Loucy (cell line): ENCODE results near the gene ADGRD2.

Source experiments
- H2AFZ ChIP-seq: fragments of 200-600 bp; sonication (generic); 2 replicates; pipeline ENCODE4 v1.6.0; 2016; ENCODE audit warnings: antibody characterized with exemption, mild to moderate bottlenecking, low read length, moderate library complexity
- H3F3A ChIP-seq: fragments of 200-600 bp; 2 replicates; pipeline ENCODE4 v1.6.0; 2016; ENCODE audit warnings: antibody characterized with exemption, low read depth, mild to moderate bottlenecking
- H3K27me3 ChIP-seq: fragments of 200-600 bp; sonication (generic); 2 replicates; pipeline ENCODE4 v1.6.1; 2014; ENCODE audit warnings: low read length, mild to moderate bottlenecking; ENCODE audit not compliant: insufficient read depth, poor library complexity, severe bottlenecking
- H3K36me3 ChIP-seq: fragments of 200-600 bp; sonication (generic); 2 replicates; pipeline ENCODE4 v1.6.1; 2016; ENCODE audit warnings: low read length; ENCODE audit not compliant: insufficient read depth
- H3K4me1 ChIP-seq: fragments of 200-600 bp; sonication (generic); 2 replicates; pipeline ENCODE4 v1.5.1; 2014; ENCODE audit warnings: low read length, mild to moderate bottlenecking; ENCODE audit not compliant: insufficient read depth, poor library complexity, severe bottlenecking
- H3K4me2 ChIP-seq: fragments of 200-600 bp; sonication (generic); 2 replicates; pipeline ENCODE4 v1.6.0; 2014; ENCODE audit warnings: antibody characterized with exemption, low read length, low read depth, mild to moderate bottlenecking; ENCODE audit not compliant: poor library complexity, severe bottlenecking
- H3K4me3 ChIP-seq: fragments of 200-600 bp; sonication (generic); 2 replicates; pipeline ENCODE4 v1.5.1; 2014; ENCODE audit warnings: low read length, mild to moderate bottlenecking, mixed read lengths; ENCODE audit not compliant: poor library complexity, severe bottlenecking
- H3K79me2 ChIP-seq: fragments of 200-600 bp; sonication (generic); 2 replicates; pipeline ENCODE4 v1.6.1; 2014; ENCODE audit warnings: low read length; ENCODE audit not compliant: insufficient read depth
- H3K9ac ChIP-seq: fragments of 200-600 bp; sonication (generic); 2 replicates; pipeline ENCODE4 v1.6.0; 2014; ENCODE audit warnings: mild to moderate bottlenecking, low read depth, low read length, moderate library complexity; ENCODE audit not compliant: poor library complexity, severe bottlenecking
- H3K9me2 ChIP-seq: fragments of 200-600 bp; sonication (generic); replicated peaks from 2 replicates; pipeline ENCODE4 v1.6.1; 2016; ENCODE audit warnings: low read depth, low read length, mixed read lengths
- H3K9me3 ChIP-seq: fragments of 200-600 bp; sonication (generic); 2 replicates; pipeline ENCODE4 v1.6.1; 2014; ENCODE audit warnings: mild to moderate bottlenecking, antibody characterized with exemption, low read length, low read depth; ENCODE audit not compliant: insufficient read depth
- H4K20me1 ChIP-seq: fragments of 200-600 bp; sonication (generic); 2 replicates; pipeline ENCODE4 v1.6.0; 2014; ENCODE audit warnings: antibody characterized with exemption, low read length, mild to moderate bottlenecking; ENCODE audit not compliant: insufficient read depth, poor library complexity, severe bottlenecking
- EZH2phosphoT487 ChIP-seq: fragments of 200-600 bp; IDR thresholded peaks from 2 replicates; pipeline ENCODE4 v1.6.1; 2018; ENCODE audit warnings: antibody characterized with exemption, mild to moderate bottlenecking, moderate library complexity, borderline replicate concordance
- TF ChIP-seq, protein P1 (sequence below): fragments of 200-600 bp; sonication (generic); conservative IDR thresholded peaks from 2 replicates; pipeline ENCODE4 v1.5.1; 2014; ENCODE audit warnings: mild to moderate bottlenecking, antibody characterized with exemption, low read length

Gene ADGRD2

DNA sequence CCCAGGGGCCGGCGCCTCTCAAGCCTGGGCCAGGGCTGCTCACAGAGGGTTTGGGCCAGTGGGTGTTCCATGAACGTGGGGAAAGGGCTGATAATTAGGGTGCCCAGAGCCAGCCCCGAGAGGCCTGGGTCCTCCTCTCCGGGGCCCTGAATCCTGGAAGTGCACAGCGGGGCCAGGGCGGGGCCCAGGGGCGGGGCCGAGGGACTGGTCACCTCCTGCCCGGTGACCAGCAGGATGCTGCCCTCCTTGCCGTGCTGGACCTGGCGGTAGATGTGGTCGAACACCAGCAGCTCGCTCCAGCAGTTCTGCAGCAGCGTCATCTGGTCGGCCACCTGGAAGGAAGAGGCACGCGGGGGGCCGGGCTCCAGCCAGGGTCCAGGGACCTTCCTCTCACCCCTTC is 42.6 kb downstream of the ADGRD2 start:
- no peak overlapping the region for H3K9ac ChIP-seq
- H3K36me3 ChIP-seq, result no peaks in the 10 kb centered on the region
- H2AFZ ChIP-seq, result no peak overlapping the region
- H3K4me2 ChIP-seq, result no peak overlapping the region
- no peaks in the 10 kb centered on the region for H3K79me2 ChIP-seq
- no peaks in the 10 kb centered on the region for H4K20me1 ChIP-seq
- no peaks in the 10 kb centered on the region for H3K27me3 ChIP-seq
- H3K9me3 ChIP-seq, result no peaks in the 10 kb centered on the region
- no peak overlapping the region for H3K4me3 ChIP-seq
- TF ChIP-seq, protein P1, sequence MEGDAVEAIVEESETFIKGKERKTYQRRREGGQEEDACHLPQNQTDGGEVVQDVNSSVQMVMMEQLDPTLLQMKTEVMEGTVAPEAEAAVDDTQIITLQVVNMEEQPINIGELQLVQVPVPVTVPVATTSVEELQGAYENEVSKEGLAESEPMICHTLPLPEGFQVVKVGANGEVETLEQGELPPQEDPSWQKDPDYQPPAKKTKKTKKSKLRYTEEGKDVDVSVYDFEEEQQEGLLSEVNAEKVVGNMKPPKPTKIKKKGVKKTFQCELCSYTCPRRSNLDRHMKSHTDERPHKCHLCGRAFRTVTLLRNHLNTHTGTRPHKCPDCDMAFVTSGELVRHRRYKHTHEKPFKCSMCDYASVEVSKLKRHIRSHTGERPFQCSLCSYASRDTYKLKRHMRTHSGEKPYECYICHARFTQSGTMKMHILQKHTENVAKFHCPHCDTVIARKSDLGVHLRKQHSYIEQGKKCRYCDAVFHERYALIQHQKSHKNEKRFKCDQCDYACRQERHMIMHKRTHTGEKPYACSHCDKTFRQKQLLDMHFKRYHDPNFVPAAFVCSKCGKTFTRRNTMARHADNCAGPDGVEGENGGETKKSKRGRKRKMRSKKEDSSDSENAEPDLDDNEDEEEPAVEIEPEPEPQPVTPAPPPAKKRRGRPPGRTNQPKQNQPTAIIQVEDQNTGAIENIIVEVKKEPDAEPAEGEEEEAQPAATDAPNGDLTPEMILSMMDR, result no peak
- no peak for TF ChIP-seq EZH2phosphoT487
- no peaks in the 10 kb centered on the region for H3F3A ChIP-seq
- H3K4me1 ChIP-seq, result no peaks in the 10 kb centered on the region
- no peaks in the 10 kb centered on the region for H3K9me2 ChIP-seq

DNA sequence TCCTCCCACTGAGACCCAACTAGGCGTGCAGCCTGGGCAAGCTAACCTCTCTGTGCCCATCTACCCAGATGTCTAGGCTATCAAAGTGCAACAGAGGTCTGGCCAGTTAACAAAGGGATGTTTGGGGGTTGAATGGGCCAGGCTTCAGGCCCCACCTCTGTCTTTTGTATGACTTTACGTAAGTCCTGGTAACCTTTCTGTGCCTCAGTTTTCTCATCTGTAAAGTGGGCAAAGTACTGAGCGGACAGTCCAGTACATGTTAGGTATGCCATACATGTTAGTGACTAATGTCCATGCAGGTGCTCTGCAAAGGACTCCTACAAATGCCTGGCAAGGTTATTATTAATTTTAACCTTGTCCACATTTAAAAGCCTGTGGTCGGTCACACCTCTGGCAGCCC is 43.0 kb downstream of the ADGRD2 start:
- Histone ChIP-seq H3K9me2 (no peaks in the 10 kb centered on the region), H2AFZ (no peak overlapping the region), H3K4me1 (no peaks in the 10 kb centered on the region), H3K4me3 (no peak overlapping the region), H3K9me3 (no peaks in the 10 kb centered on the region), H3K36me3 (no peaks in the 10 kb centered on the region), H4K20me1 (no peaks in the 10 kb centered on the region), H3K9ac (no peak overlapping the region), H3F3A (no peaks in the 10 kb centered on the region), H3K4me2 (no peak overlapping the region), H3K79me2 (no peaks in the 10 kb centered on the region), H3K27me3 (no peaks in the 10 kb centered on the region)
- TF ChIP-seq, protein P1, result no peak
- TF ChIP-seq EZH2phosphoT487, result no peak

- no peaks in the 10 kb centered on the region for H3K36me3 ChIP-seq
- H3K4me2 ChIP-seq, result no peak overlapping the region
- no peaks in the 10 kb centered on the region for H3K9me2 ChIP-seq
- H3K9ac ChIP-seq, result no peak overlapping the region
- no peaks in the 10 kb centered on the region for H3K9me3 ChIP-seq
- H3K27me3 ChIP-seq, result no peaks in the 10 kb centered on the region
- H3K4me1 ChIP-seq, result no peaks in the 10 kb centered on the region
- TF ChIP-seq, protein P1, result no peak
- no peak for TF ChIP-seq EZH2phosphoT487
- no peaks in the 10 kb centered on the region for H3K79me2 ChIP-seq
- no peak overlapping the region for H2AFZ ChIP-seq
- no peaks in the 10 kb centered on the region for H4K20me1 ChIP-seq
- H3F3A ChIP-seq, result no peaks in the 10 kb centered on the region
- H3K4me3 ChIP-seq, result no peak overlapping the region
These were observed 43.7 kb downstream of the ADGRD2 start for GRCh38 chr9:124493794-124494479.
